GM21576 (cell line): ENCODE measurements around the gene GAS2L3.
"Not testable (repeated sequence)": the region's sequence is repeated elsewhere in the genome, so short reads cannot be mapped to it uniquely, and the experiment has no call there.

Source experiments
- ATAC-seq: cut with Tn5 transposase; IDR thresholded peaks from one replicate; pipeline ENCODE4 v1.9.1; 2021; ENCODE audit warnings: mild to moderate bottlenecking, moderate library complexity; ENCODE audit not compliant: unreplicated experiment

Gene GAS2L3

GRCh38 chr12:100574187-100575074 is 947 bp downstream of the GAS2L3 start:
- no peak for ATAC-seq

- no peak for ATAC-seq
Measured at GRCh38 chr12:100576331-100577036, 3.0 kb downstream of the GAS2L3 start.

GRCh38 chr12:100578923-100579322 is 5.4 kb downstream of the GAS2L3 start:
- ATAC-seq: no peak

- ATAC-seq: no peak
Measured at GRCh38 chr12:100579844-100580243, 6.4 kb downstream of the GAS2L3 start.

GRCh38 chr12:100584256-100584655 is 10.8 kb downstream of the GAS2L3 start:
- ATAC-seq: no peak

- ATAC-seq: no peak
Measured at GRCh38 chr12:100591979-100592378, 18.5 kb downstream of the GAS2L3 start.

GRCh38 chr12:100593490-100593889 is 20.0 kb downstream of the GAS2L3 start:
- no peak for ATAC-seq

GRCh38 chr12:100601626-100602025 is 28.1 kb downstream of the GAS2L3 start:
- no peak for ATAC-seq

- not testable (repeated sequence) for ATAC-seq
Measured at GRCh38 chr12:100602997-100603396, 29.5 kb downstream of the GAS2L3 start.

- ATAC-seq: no peak
Measured at GRCh38 chr12:100608776-100609175, 35.3 kb downstream of the GAS2L3 start.

GRCh38 chr12:100610666-100611430 is 37.4 kb downstream of the GAS2L3 start:
- ATAC-seq: no peak

GRCh38 chr12:100612606-100613005 is 39.1 kb downstream of the GAS2L3 start:
- no peak for ATAC-seq

GRCh38 chr12:100624571-100624970 is 51.1 kb downstream of the GAS2L3 start:
- ATAC-seq: no peak

- no peak for ATAC-seq
Measured at GRCh38 chr12:100632445-100632892, 59.0 kb downstream of the GAS2L3 start.

GRCh38 chr12:100633082-100633785 is 59.8 kb downstream of the GAS2L3 start:
- not testable (repeated sequence) for ATAC-seq

- no peak for ATAC-seq
Measured at GRCh38 chr12:100643246-100643645, 69.8 kb downstream of the GAS2L3 start.

GRCh38 chr12:100646896-100647295 is 73.4 kb downstream of the GAS2L3 start:
- no peak for ATAC-seq

- ATAC-seq: no peak
Measured at GRCh38 chr12:100651108-100651507, 77.6 kb downstream of the GAS2L3 start.

- ATAC-seq: no peak
Measured at GRCh38 chr12:100651694-100652093, 78.2 kb downstream of the GAS2L3 start.

- ATAC-seq: no peak
Measured at GRCh38 chr12:100652488-100652887, 79.0 kb downstream of the GAS2L3 start.

GRCh38 chr12:100656141-100656540 is 82.7 kb downstream of the GAS2L3 start:
- no peak for ATAC-seq
